ENCODE measurements around the gene EFCAB6. TPM values are rescaled to one million over a fixed set of nuclear protein-coding genes. Genes with fewer than 3 reads are reported as not detected.

EFCAB6 gene
- total RNA-seq, 1 donor from 2014 or later: 7.0 TPM

DNA sequence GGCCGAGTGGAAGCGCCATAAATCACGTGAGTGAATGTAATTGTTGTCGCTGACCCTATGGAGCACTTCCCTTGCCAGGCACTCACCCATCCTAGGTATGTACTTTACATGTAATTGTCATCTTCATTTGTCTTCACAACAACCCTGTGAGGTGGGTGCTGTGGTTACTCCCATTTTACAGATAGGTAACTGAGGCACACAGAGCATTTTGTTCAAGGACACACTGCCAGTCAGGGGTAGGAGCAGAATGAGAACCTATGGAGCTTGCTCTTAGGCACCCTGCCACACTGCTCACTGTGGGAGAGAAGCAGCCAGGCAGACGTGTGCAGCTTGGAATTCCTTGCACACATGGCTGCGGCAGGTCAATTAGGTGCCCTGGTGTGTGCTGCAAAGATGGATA, 785 bp upstream of the EFCAB6 start:
- Mint-ChIP-seq H3K9me3 (ENCODE audit: low read depth) (no peaks in the 10 kb centered on the region), H3K27ac (peak overlapping the region; percentile 96), H3K4me1 (ENCODE audit: low read depth) (peaks cover 10% of the 10 kb centered on the region), H3K4me3 (ENCODE audit: low read depth) (peak overlapping the region; percentile 91), H3K36me3 (ENCODE audit: insufficient read depth) (no peaks in the 10 kb centered on the region), H3K27me3 (no peaks in the 10 kb centered on the region)
- no peak for DNase-seq (ENCODE audit: low spot score, unreplicated experiment)
- TF ChIP-seq, protein P1, sequence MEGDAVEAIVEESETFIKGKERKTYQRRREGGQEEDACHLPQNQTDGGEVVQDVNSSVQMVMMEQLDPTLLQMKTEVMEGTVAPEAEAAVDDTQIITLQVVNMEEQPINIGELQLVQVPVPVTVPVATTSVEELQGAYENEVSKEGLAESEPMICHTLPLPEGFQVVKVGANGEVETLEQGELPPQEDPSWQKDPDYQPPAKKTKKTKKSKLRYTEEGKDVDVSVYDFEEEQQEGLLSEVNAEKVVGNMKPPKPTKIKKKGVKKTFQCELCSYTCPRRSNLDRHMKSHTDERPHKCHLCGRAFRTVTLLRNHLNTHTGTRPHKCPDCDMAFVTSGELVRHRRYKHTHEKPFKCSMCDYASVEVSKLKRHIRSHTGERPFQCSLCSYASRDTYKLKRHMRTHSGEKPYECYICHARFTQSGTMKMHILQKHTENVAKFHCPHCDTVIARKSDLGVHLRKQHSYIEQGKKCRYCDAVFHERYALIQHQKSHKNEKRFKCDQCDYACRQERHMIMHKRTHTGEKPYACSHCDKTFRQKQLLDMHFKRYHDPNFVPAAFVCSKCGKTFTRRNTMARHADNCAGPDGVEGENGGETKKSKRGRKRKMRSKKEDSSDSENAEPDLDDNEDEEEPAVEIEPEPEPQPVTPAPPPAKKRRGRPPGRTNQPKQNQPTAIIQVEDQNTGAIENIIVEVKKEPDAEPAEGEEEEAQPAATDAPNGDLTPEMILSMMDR (IDR thresholded peaks at IDR 0.05; ENCODE audit: unreplicated experiment): no peak

DNA sequence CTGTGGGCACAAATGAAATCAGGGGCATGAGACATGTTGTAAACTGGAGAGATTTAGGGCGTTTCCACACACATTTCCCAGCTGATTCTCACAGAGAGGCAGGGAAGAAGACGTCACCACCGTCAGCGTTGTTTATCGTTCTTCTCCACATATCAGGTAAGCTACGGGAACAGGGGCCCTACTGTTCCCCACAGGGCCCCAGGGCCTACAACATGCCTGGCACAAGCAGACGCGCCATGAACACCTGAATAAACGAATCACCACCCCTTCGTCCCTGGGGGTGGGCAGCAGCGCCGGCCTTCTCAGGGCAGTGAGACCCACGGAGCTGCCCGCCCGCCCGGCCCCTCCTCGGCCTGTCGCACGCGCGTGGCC, 342 bp downstream of the EFCAB6 start:
- Mint-ChIP-seq H3K27ac (peak overlapping the region; percentile 96), H3K36me3 (ENCODE audit: insufficient read depth) (no peaks in the 10 kb centered on the region), H3K27me3 (no peaks in the 10 kb centered on the region), H3K4me1 (ENCODE audit: low read depth) (peaks cover 10% of the 10 kb centered on the region), H3K9me3 (ENCODE audit: low read depth) (no peaks in the 10 kb centered on the region), H3K4me3 (ENCODE audit: low read depth) (peak overlapping the region; percentile 91)
- DNase-seq (ENCODE audit: low spot score, unreplicated experiment): no peak
- TF ChIP-seq, protein P1 (IDR thresholded peaks at IDR 0.05; ENCODE audit: unreplicated experiment): no peak

DNA sequence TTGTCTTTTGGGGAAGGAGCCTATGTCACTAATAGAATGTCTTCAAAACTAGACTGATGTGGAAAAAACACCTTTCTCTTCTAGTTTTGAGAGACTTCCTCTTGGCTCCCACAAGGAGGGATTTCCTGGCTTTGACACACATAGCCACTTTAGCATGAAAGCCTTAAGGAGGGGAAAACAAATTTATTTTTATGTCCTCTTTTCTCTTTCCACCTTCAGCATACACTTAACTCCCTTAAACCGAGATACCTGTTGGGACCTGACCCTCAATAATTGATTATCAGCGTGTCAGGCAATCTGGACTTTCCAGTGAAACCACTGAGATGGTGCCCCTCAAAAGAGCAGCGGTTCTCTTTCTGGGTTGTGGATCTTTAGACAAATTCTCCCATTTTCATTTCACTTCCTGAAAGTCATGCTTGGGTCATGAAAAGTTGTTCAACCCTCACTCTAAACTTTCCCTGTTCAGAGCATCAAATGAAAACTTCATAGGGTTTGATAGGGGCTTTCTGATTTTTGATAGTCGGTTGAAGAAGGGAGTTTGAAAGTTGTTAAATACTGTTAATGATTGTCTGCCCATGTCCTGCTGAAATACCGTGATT, 9.1 kb downstream of the EFCAB6 start:
- TF ChIP-seq, protein P1 (IDR thresholded peaks at IDR 0.05; ENCODE audit: unreplicated experiment): no peak
- no peaks in the 10 kb centered on the region for H3K27me3 Mint-ChIP-seq
- H3K4me1 Mint-ChIP-seq (ENCODE audit: low read depth): no peaks in the 10 kb centered on the region
- no peak overlapping the region for H3K27ac Mint-ChIP-seq
- H3K4me3 Mint-ChIP-seq (ENCODE audit: low read depth): no peak overlapping the region
- H3K9me3 Mint-ChIP-seq (ENCODE audit: low read depth): peaks cover 16% of the 10 kb centered on the region
- H3K36me3 Mint-ChIP-seq (ENCODE audit: insufficient read depth): peaks cover 4% of the 10 kb centered on the region
- no peak for DNase-seq (ENCODE audit: low spot score, unreplicated experiment)

DNA sequence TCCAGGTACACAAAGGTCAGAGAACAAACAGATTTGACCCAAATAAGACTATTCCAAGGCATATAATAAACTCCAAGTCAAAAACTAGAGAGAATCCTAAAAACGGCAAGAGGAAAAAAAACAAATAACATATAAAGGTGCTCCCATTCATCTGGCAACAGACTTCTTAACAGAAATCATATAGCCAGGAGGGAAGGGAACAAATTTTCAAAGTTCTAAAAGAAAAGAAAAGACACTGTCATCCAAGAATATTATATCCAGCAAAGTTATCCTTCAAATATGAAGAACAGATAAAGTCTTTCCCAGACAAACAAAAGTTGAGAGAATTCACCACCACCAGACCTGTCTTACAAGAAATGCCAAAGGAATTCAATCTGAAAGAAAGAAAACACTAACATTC, 11.1 kb downstream of the EFCAB6 start:
- H3K9me3 Mint-ChIP-seq (ENCODE audit: low read depth): peaks cover 16% of the 10 kb centered on the region
- no peak overlapping the region for H3K4me3 Mint-ChIP-seq (ENCODE audit: low read depth)
- H3K27ac Mint-ChIP-seq: no peak overlapping the region
- no peak for DNase-seq (ENCODE audit: low spot score, unreplicated experiment)
- H3K36me3 Mint-ChIP-seq (ENCODE audit: insufficient read depth): peaks cover 4% of the 10 kb centered on the region
- TF ChIP-seq, protein P1 (IDR thresholded peaks at IDR 0.05; ENCODE audit: unreplicated experiment): no peak
- no peaks in the 10 kb centered on the region for H3K4me1 Mint-ChIP-seq (ENCODE audit: low read depth)
- no peaks in the 10 kb centered on the region for H3K27me3 Mint-ChIP-seq

DNA sequence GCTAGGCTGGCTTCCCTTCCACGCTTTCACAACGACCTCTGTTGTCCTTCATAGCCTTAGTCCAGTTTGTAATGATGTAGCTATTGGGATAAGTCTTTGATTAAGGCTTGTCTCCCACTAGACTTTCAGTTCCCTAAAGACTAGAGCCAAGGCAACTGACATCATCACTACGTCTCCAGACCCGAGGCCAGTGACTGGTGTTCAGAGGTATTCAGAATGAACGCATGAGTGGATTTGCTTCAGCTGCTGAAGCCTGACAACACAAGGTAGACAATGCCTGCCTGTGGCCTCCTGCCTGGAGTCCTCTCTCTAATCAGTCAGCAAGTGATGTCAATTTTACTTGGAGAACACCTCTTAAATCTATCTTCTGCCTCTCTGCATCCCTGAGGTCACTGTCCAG, 13.6 kb downstream of the EFCAB6 start:
- no peak overlapping the region for H3K4me3 Mint-ChIP-seq (ENCODE audit: low read depth)
- H3K27ac Mint-ChIP-seq: no peak overlapping the region
- H3K4me1 Mint-ChIP-seq (ENCODE audit: low read depth): no peaks in the 10 kb centered on the region
- peaks cover 16% of the 10 kb centered on the region for H3K9me3 Mint-ChIP-seq (ENCODE audit: low read depth)
- TF ChIP-seq, protein P1 (IDR thresholded peaks at IDR 0.05; ENCODE audit: unreplicated experiment): no peak
- H3K36me3 Mint-ChIP-seq (ENCODE audit: insufficient read depth): peaks cover 4% of the 10 kb centered on the region
- H3K27me3 Mint-ChIP-seq: no peaks in the 10 kb centered on the region
- no peak for DNase-seq (ENCODE audit: low spot score, unreplicated experiment)
